HUDEP-2 (cell line): Measurements from ENCODE around the gene MINDY2.
"Not testable (repeated sequence)": the region's sequence is repeated elsewhere in the genome, so short reads cannot be mapped to it uniquely, and the experiment has no call there.

ENCODE experiments used
- DNase-seq, 76 experiments: peaks; one replicate each; lab custom pipeline; 2025; ENCODE audit not compliant: unreplicated experiment in 76 of 76; lab: John Stamatoyannopoulos, UW

Gene MINDY2

GRCh38 chr15:58876306-58877106 is 105.4 kb downstream of the MINDY2 start:
- no peak for DNase-seq

GRCh38 chr15:58877999-58878825 is 107.1 kb downstream of the MINDY2 start:
- DNase-seq = no peak

GRCh38 chr15:58880320-58880719 is 109.2 kb downstream of the MINDY2 start:
- no peak for DNase-seq

GRCh38 chr15:58882243-58882642 is 111.1 kb downstream of the MINDY2 start:
- DNase-seq = no peak

GRCh38 chr15:58883926-58884325 is 112.8 kb downstream of the MINDY2 start:
- DNase-seq = not testable (repeated sequence)

- DNase-seq = no peak
Measured at GRCh38 chr15:58886921-58887320, 115.8 kb downstream of the MINDY2 start.

GRCh38 chr15:58889363-58889762 is 118.3 kb downstream of the MINDY2 start:
- DNase-seq = no peak

- DNase-seq = no peak
Measured at GRCh38 chr15:58898150-58898680, 127.1 kb downstream of the MINDY2 start.

GRCh38 chr15:58900631-58901030 is 129.5 kb downstream of the MINDY2 start:
- no peak for DNase-seq

GRCh38 chr15:58908550-58909309 is 137.6 kb downstream of the MINDY2 start:
- no peak for DNase-seq

GRCh38 chr15:58909616-58910015 is 138.5 kb downstream of the MINDY2 start:
- no peak for DNase-seq

GRCh38 chr15:58910456-58910855 is 139.4 kb downstream of the MINDY2 start:
- no peak for DNase-seq
